ENCODE results near the gene ENOX2.

ENOX2 gene

GRCh38 chrX:130636277-130636676 lies 266.7 kb downstream of the ENOX2 start:
- DNase-seq (ENCODE audit: low read depth in 2 of 2): no peak

GRCh38 chrX:130631011-130631410 lies 272.0 kb downstream of the ENOX2 start:
- no peak for DNase-seq (ENCODE audit: low read depth in 2 of 2)

GRCh38 chrX:130628516-130628915 lies 274.5 kb downstream of the ENOX2 start:
- no peak for DNase-seq (ENCODE audit: low read depth in 2 of 2)

- no peak for DNase-seq (ENCODE audit: low read depth in 2 of 2)
Measured at GRCh38 chrX:130626521-130626920, 276.5 kb downstream of the ENOX2 start.

GRCh38 chrX:130625386-130625785 lies 277.6 kb downstream of the ENOX2 start:
- no peak for DNase-seq (ENCODE audit: low read depth in 2 of 2)

GRCh38 chrX:130623518-130623917 lies 279.5 kb downstream of the ENOX2 start:
- DNase-seq (ENCODE audit: low read depth in 2 of 2): no peak

GRCh38 chrX:130615941-130616340 lies 287.1 kb downstream of the ENOX2 start:
- DNase-seq (ENCODE audit: low read depth in 2 of 2): no peak

GRCh38 chrX:130607431-130607830 lies 295.6 kb downstream of the ENOX2 start:
- DNase-seq (ENCODE audit: low read depth in 2 of 2): no peak

- DNase-seq (ENCODE audit: low read depth in 2 of 2): no peak
Measured at GRCh38 chrX:130606425-130606824, 296.6 kb downstream of the ENOX2 start.

- DNase-seq (ENCODE audit: low read depth in 2 of 2): no peak
Measured at GRCh38 chrX:130604882-130605281, 298.1 kb downstream of the ENOX2 start.

GRCh38 chrX:130594453-130594916 lies 308.5 kb downstream of the ENOX2 start:
- no peak for DNase-seq (ENCODE audit: low read depth in 2 of 2)

GRCh38 chrX:130593911-130594310 lies 309.1 kb downstream of the ENOX2 start:
- DNase-seq (ENCODE audit: low read depth in 2 of 2): no peak

GRCh38 chrX:130592204-130592603 lies 310.8 kb downstream of the ENOX2 start:
- DNase-seq (ENCODE audit: low read depth in 2 of 2): no peak

GRCh38 chrX:130578906-130579305 lies 324.1 kb downstream of the ENOX2 start:
- DNase-seq (ENCODE audit: low read depth in 2 of 2): no peak

- DNase-seq (ENCODE audit: low read depth in 2 of 2): no peak
Measured at GRCh38 chrX:130577431-130577830, 325.6 kb downstream of the ENOX2 start.

GRCh38 chrX:130575831-130576389 lies 327.1 kb downstream of the ENOX2 start:
- DNase-seq (ENCODE audit: low read depth in 2 of 2): no peak

All from stimulated activated CD4-positive, alpha-beta T cell treated with anti-CD3 and anti-CD28 coated beads, Interleukin-1b, Interleukin-23, amount 100 ng/mL, for 1 hour (primary cell).